K562 (cell line): ENCODE data around the gene LGR6. TPM values are rescaled to one million over a fixed set of nuclear protein-coding genes. Genes with fewer than 3 reads are reported as not detected.

Experiments used
- ATAC-seq: fragments of 200-7000 bp; cut with Tn5 transposase; 3 replicates; pipeline ENCODE4 v1.9.1; 2020; ENCODE audit warnings: moderate library complexity
- BruUV-seq: library from RNA; stranded (reverse); fragments of 400-500 nt; replicated peaks from 2 replicates; lab custom pipeline; 2021; lab: Mats Ljungman, UMichigan
- CTCF ChIA-PET: fragments of 300-600 bp; formaldehyde crosslinking; extraction: SDS; loops from one replicate; lab custom pipeline; 2021; ENCODE audit warnings: low intra/inter-chr PET ratio; lab: Yijun Ruan, JAX
- POLR2A ChIA-PET: fragments of 300-600, 350-650 bp; sonication (Branson Sonifier 250); formaldehyde crosslinking; extraction: SDS; loops from one replicate; lab custom pipeline; 2021; ENCODE audit warnings: antibody characterized with exemption, inconsistent platforms; lab: Yijun Ruan, JAX
- DNase-seq, 4 experiments: peaks; one replicate each; pipeline versions ENCODE4 v3.0.0 to v3.0.0-alpha.2; 2011 to 2018; ENCODE audit warnings: low spot score in 3 of 4, mixed read lengths in 3 of 4; ENCODE audit errors: extremely low read depth in 1 of 4
- FAIRE-seq: peaks from 2 replicates; lab custom pipeline; 2011; peaks lifted over from hg19 to GRCh38; lab: Jason Lieb, UNC
- H2AFZ ChIP-seq: 2 replicates; pipeline ENCODE4 v1.6.0; 2011; ENCODE audit warnings: low read depth, low read length, control low read depth, inconsistent platforms
- H3K27ac ChIP-seq: fragments of 200-600 bp; 3 replicates; pipeline ENCODE4 v1.8.0; 2011; ENCODE audit warnings: low read depth, mild to moderate bottlenecking, control low read depth, inconsistent platforms, low read length, moderate library complexity, mixed read lengths; ENCODE audit errors: extremely low read depth
- H3K27me3 ChIP-seq, 2 experiments: fragments of 300-600 bp in 1 of 2; 2 replicates in 1 of 2; 3 replicates in 1 of 2; pipeline versions ENCODE4 v1.6.0 to v1.8.0; 2011; ENCODE audit warnings: inconsistent platforms in 2 of 2, low read length in 2 of 2, mild to moderate bottlenecking in 1 of 2, mixed read lengths in 1 of 2, moderate library complexity in 1 of 2; ENCODE audit not compliant: control insufficient read depth in 2 of 2, insufficient read depth in 2 of 2
- H3K36me3 ChIP-seq: fragments of 300-600 bp; 3 replicates; pipeline ENCODE4 v1.8.0; 2011; ENCODE audit warnings: mild to moderate bottlenecking, low read length, inconsistent platforms; ENCODE audit not compliant: control insufficient read depth, insufficient read depth
- H3K4me1 ChIP-seq, 2 experiments: fragments of 200-600 bp in 1 of 2; replicated peaks in 1 of 2; 2 replicates in 1 of 2; 3 replicates in 1 of 2; pipeline versions ENCODE4 v1.5.1 to v1.8.0; 2011; ENCODE audit warnings: inconsistent platforms in 2 of 2, low read length in 2 of 2, mild to moderate bottlenecking in 1 of 2, mixed read lengths in 1 of 2, moderate library complexity in 1 of 2; ENCODE audit not compliant: control insufficient read depth in 2 of 2, insufficient read depth in 2 of 2
- H3K4me2 ChIP-seq: 2 replicates; pipeline ENCODE4 v1.6.1; 2011; ENCODE audit warnings: low read length, control low read depth, inconsistent platforms, mixed read lengths; ENCODE audit not compliant: insufficient read depth
- H3K4me3 ChIP-seq: fragments of 200-600 bp; sonication (generic), shearing (Covaris generic); 2 replicates; pipeline ENCODE4 v1.5.1; 2016; ENCODE audit warnings: control low read depth, inconsistent platforms
- H3K79me2 ChIP-seq: fragments of 200-600 bp; 3 replicates; pipeline ENCODE4 v1.8.0; 2011; ENCODE audit warnings: low read length, inconsistent platforms; ENCODE audit not compliant: control insufficient read depth, insufficient read depth
- H3K9ac ChIP-seq, 2 experiments: 2 replicates each; pipeline versions ENCODE4 v1.6.0 to v1.6.1; 2011; ENCODE audit warnings: low read depth in 2 of 2, low read length in 2 of 2, control low read depth in 1 of 2, inconsistent platforms in 1 of 2, mild to moderate bottlenecking in 1 of 2, mixed read lengths in 1 of 2; ENCODE audit not compliant: insufficient read depth in 1 of 2
- H3K9me1 ChIP-seq: one replicate; pipeline ENCODE4 v1.6.0; 2011; ENCODE audit warnings: inconsistent platforms, mild to moderate bottlenecking, low read length, moderate library complexity; ENCODE audit not compliant: control insufficient read depth, insufficient read depth
- H3K9me3 ChIP-seq: replicated peaks from 2 replicates; pipeline ENCODE4 v1.5.1; 2011; ENCODE audit warnings: low read depth, low read length, inconsistent platforms; ENCODE audit not compliant: control insufficient read depth, insufficient read depth
- H4K20me1 ChIP-seq: replicated peaks from 2 replicates; pipeline ENCODE4 v1.6.1; 2011; ENCODE audit warnings: low read length, inconsistent platforms, mixed read lengths; ENCODE audit not compliant: control insufficient read depth, insufficient read depth
- ESRRA ChIP-seq: fragments of 450-650 bp; IDR thresholded peaks from 2 replicates; pipeline ENCODE4 v1.6.1; 2014; ENCODE audit warnings: low read depth, mild to moderate bottlenecking, moderate library complexity, borderline replicate concordance
- ETV1 ChIP-seq: fragments of 450-650 bp; conservative IDR thresholded peaks from 2 replicates; pipeline ENCODE4 v1.6.1; 2016; ENCODE audit warnings: missing genetic modification characterization, control low read depth, low read depth, missing compliant biosample characterization
- FOSL1 ChIP-seq: fragments of 200-800 bp; sonication (Bioruptor generic); conservative IDR thresholded peaks from 2 replicates; pipeline ENCODE4 v1.6.1; 2016; ENCODE audit warnings: missing genetic modification characterization, missing compliant biosample characterization
- MAFK ChIP-seq: IDR thresholded peaks from 2 replicates; pipeline ENCODE4 v1.6.1; 2011; ENCODE audit warnings: low read length, improper control_type of control experiment
- MCM7 ChIP-seq, 2 experiments: fragments of 450-650 bp; IDR thresholded peaks; 2 replicates each; pipeline ENCODE4 v1.6.1; 2016 to 2018
- MTA2 ChIP-seq: fragments of 450-650 bp; IDR thresholded peaks from 2 replicates; pipeline ENCODE4 v1.6.1; 2016; ENCODE audit warnings: low read depth
- WGBS: fragments of 100-300 bp; shearing (Covaris generic); methylation state at CpG from one replicate; pipeline ENCODE4 v1.1.6; 2016; ENCODE audit warnings: low coverage, mixed read lengths; ENCODE audit not compliant: insufficient coverage; ENCODE audit errors: missing lambda C conversion rate; 5-methylcytosine and 5-hydroxymethylcytosine counted together
- in situ Hi-C: fragments of 300-500 bp; cut with MboI; formaldehyde crosslinking; loops from 4 replicates; pipeline ENCODE4 v1.15.0; 2018; ENCODE audit warnings: inconsistent platforms, mixed read lengths
- intact Hi-C: fragments of 100-400 bp; cut with micrococcal nuclease; formaldehyde crosslinking; loops from 2 replicates; pipeline ENCODE4 v1.14.2; 2022
- polyA plus RNA-seq, 8 experiments: library from polyadenylated mRNA; depleted of rRNA in 4 of 8; stranded (reverse) in 5 of 8; unstranded in 3 of 8; fragments of >200 nt; fragmentation: Nextera tagmentation in 2 of 8; fragmentation: Illumina TruSeq in 1 of 8; extraction: Ambion mirVana in 2 of 8; extraction: Trizol in 1 of 8; gene quantifications; 2 replicates each; pipeline versions ENCODE4 v1.2.1 to v1.2.3, GENCODE V29; 2011 to 2014; ENCODE audit warnings: inconsistent platforms in 1 of 8, missing spikeins in 1 of 8
- total RNA-seq, 7 experiments: library from RNA; depleted of rRNA in 6 of 7; stranded (reverse); fragments of >200 nt in 6 of 7; fragmentation: Illumina TruSeq in 2 of 7; extraction: Trizol in 2 of 7; gene quantifications; 2 replicates each; pipeline versions ENCODE4 v1.2.1 to v1.2.3, GENCODE V29; 2011 to 2021; ENCODE audit warnings: low replicate concordance in 1 of 7
- TF ChIP-seq, protein P1 (sequence below): fragments of 150-350 bp; IDR thresholded peaks from 2 replicates; pipeline ENCODE4 v1.6.1; 2014; ENCODE audit warnings: low read depth, mild to moderate bottlenecking, low read length, borderline replicate concordance
- TF ChIP-seq, protein P2 (sequence below): IDR thresholded peaks from 2 replicates; pipeline ENCODE4 v1.6.1; 2011; ENCODE audit not compliant: insufficient read length; ENCODE audit errors: extremely low read depth

The LGR6 gene
- total and polyA plus RNA-seq, 9 of the 15 experiments (the other 6 are each of a cell fraction or from before 2014, with no cell fraction given), result 0.01 to 0.54 (median 0.17) TPM; not detected in 1

DNA sequence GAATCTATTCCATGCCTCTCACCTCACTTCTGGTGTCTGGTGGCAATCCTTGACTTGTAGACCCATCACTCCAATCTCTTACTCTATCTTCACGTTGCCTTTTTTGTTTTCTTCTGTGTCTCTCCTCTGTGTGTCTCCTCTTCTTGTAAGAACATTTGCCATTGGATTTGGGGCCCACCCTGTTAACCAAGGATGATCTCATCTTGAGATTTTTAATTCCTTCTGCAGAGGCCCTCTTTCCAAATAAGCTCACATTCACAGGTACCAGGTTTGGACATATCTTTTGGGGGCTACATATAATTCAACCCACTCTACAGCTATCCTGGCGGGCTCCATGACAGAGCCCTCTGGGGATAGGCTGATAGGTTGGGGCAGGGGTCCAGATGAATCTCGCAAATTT is 92.3 kb downstream of the LGR6 start:
- no peak for ATAC-seq
- Histone ChIP-seq H3K27ac (no peak overlapping the region), H3K27me3 (peaks cover 18 to 52% of the 10 kb centered on the region in 2 experiments), H3K4me3 (no peak overlapping the region), H4K20me1 (no peaks in the 10 kb centered on the region; the same call in 1 of the 2 replicates), H3K9me3 (no peaks in the 10 kb centered on the region), H3K4me2 (no peak overlapping the region), H2AFZ (no peak overlapping the region), H3K36me3 (no peaks in the 10 kb centered on the region), H3K9me1 (no peaks in the 10 kb centered on the region), H3K79me2 (no peaks in the 10 kb centered on the region), H3K4me1 (no peaks in the 10 kb centered on the region), H3K9ac (no peak overlapping the region)
- no peak for FAIRE-seq
- WGBS, result 0% methylated on average over 3 of the region's 3 CpGs
- ChIA-PET POLR2A (interaction anchor here (0.9 kb wide), 1 partner anchor 89 kb away, joined by 3 read pairs; no protein-coding TSS in a partner anchor), CTCF (no interaction called here)
- TF ChIP-seq ETV1 (tag), result no peak
- in situ Hi-C loops, result no loop called here
- BruUV-seq, result no TSS peak
- intact Hi-C loops, result no loop called here
- DNase-seq, result no peak

DNA sequence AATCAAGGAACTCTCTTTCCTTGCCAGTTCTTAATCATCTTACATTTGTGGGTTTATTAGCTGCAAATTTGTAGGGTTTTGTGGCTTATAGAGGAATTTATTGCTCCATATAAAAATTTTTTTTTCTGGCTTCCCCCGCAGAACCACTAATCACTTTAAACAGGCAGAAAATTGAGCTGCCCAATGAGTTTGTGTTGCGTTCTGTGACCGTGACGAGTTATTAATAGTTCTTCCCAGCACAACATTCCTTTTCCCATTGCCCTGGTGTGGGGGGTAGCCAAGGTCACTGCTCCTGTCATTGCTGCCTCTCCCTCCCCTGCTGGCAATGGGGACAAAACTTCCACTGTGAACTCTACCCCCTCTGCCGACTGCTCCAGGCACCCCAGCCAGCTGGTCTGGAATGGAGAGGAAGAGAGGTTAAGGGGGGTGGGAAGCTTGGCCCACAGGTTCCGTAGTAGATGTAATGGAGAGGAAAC is 93.1 kb downstream of the LGR6 start:
- no peak overlapping the region for H3K4me2 ChIP-seq
- intact Hi-C loops (no loop called here), in situ Hi-C loops (no loop called here)
- no TSS peak for BruUV-seq
- H4K20me1 ChIP-seq, result no peaks in the 10 kb centered on the region; the same call in 1 of the 2 replicates
- ChIA-PET CTCF (no interaction called here), POLR2A (interaction anchor here (0.9 to 1.3 kb wide), 2 partner anchors 17 to 90 kb away, joined by 3 to 7 read pairs; no protein-coding TSS in a partner anchor)
- no peak overlapping the region for H3K4me3 ChIP-seq
- H3K27me3 ChIP-seq, result peaks cover 18 to 51% of the 10 kb centered on the region in 2 experiments
- H3K4me1 ChIP-seq, result no peaks in the 10 kb centered on the region
- no peaks in the 10 kb centered on the region for H3K9me3 ChIP-seq
- DNase-seq (no peak), ATAC-seq (no peak), FAIRE-seq (no peak)
- TF ChIP-seq ESRRA (peak; percentile 33; the same call in 1 of the 2 replicates), MTA2 (no peak), MCM7 (IDR thresholded peaks at IDR 0.05) (no peak), FOSL1 (tag) (no peak), MAFK (no peak)
- TF ChIP-seq, protein P1, sequence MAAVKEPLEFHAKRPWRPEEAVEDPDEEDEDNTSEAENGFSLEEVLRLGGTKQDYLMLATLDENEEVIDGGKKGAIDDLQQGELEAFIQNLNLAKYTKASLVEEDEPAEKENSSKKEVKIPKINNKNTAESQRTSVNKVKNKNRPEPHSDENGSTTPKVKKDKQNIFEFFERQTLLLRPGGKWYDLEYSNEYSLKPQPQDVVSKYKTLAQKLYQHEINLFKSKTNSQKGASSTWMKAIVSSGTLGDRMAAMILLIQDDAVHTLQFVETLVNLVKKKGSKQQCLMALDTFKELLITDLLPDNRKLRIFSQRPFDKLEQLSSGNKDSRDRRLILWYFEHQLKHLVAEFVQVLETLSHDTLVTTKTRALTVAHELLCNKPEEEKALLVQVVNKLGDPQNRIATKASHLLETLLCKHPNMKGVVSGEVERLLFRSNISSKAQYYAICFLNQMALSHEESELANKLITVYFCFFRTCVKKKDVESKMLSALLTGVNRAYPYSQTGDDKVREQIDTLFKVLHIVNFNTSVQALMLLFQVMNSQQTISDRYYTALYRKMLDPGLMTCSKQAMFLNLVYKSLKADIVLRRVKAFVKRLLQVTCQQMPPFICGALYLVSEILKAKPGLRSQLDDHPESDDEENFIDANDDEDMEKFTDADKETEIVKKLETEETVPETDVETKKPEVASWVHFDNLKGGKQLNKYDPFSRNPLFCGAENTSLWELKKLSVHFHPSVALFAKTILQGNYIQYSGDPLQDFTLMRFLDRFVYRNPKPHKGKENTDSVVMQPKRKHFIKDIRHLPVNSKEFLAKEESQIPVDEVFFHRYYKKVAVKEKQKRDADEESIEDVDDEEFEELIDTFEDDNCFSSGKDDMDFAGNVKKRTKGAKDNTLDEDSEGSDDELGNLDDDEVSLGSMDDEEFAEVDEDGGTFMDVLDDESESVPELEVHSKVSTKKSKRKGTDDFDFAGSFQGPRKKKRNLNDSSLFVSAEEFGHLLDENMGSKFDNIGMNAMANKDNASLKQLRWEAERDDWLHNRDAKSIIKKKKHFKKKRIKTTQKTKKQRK, result no peak
- TF ChIP-seq, protein P2, sequence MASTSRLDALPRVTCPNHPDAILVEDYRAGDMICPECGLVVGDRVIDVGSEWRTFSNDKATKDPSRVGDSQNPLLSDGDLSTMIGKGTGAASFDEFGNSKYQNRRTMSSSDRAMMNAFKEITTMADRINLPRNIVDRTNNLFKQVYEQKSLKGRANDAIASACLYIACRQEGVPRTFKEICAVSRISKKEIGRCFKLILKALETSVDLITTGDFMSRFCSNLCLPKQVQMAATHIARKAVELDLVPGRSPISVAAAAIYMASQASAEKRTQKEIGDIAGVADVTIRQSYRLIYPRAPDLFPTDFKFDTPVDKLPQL, result no peak
- no peak overlapping the region for H3K27ac ChIP-seq
- WGBS, result 0% methylated on average over 6 of the region's 6 CpGs
- no peak overlapping the region for H2AFZ ChIP-seq
- no peaks in the 10 kb centered on the region for H3K9me1 ChIP-seq
- no peaks in the 10 kb centered on the region for H3K36me3 ChIP-seq
- H3K79me2 ChIP-seq, result no peaks in the 10 kb centered on the region
- H3K9ac ChIP-seq, result no peak overlapping the region
